SHP77 (cell line): ENCODE results near the gene SDR42E2.
"Not testable (repeated sequence)": the region's sequence is repeated elsewhere in the genome, so short reads cannot be mapped to it uniquely, and the experiment has no call there.

Source experiments
- DNase-seq, 2 experiments: peaks; one replicate each; lab custom pipeline; 2025; lab: John Stamatoyannopoulos, UW

Gene SDR42E2

GRCh38 chr16:22162656-22163009, 327 bp downstream of the SDR42E2 start:
- DNase-seq: no peak

GRCh38 chr16:22163806-22164205, 1.5 kb downstream of the SDR42E2 start:
- DNase-seq: no peak

- DNase-seq: no peak
Observed at GRCh38 chr16:22164482-22164881, 2.2 kb downstream of the SDR42E2 start.

- no peak for DNase-seq
Observed at GRCh38 chr16:22165508-22166285, 3.4 kb downstream of the SDR42E2 start.

GRCh38 chr16:22171953-22172352, 9.6 kb downstream of the SDR42E2 start:
- DNase-seq: no peak

- DNase-seq: not testable (repeated sequence)
Observed at GRCh38 chr16:22172642-22173041, 10.3 kb downstream of the SDR42E2 start.

- no peak for DNase-seq
Observed at GRCh38 chr16:22174642-22175041, 12.3 kb downstream of the SDR42E2 start.

- no peak for DNase-seq
Observed at GRCh38 chr16:22177968-22178930, 15.9 kb downstream of the SDR42E2 start.

GRCh38 chr16:22181426-22181825, 19.1 kb downstream of the SDR42E2 start:
- DNase-seq: no peak

GRCh38 chr16:22181843-22182242, 19.5 kb downstream of the SDR42E2 start:
- DNase-seq: no peak

- no peak for DNase-seq
Observed at GRCh38 chr16:22183335-22183734, 21.0 kb downstream of the SDR42E2 start.

- peak; percentile 15 to 32 for DNase-seq
Observed at GRCh38 chr16:22183901-22184614, 21.8 kb downstream of the SDR42E2 start.

GRCh38 chr16:22184615-22184968, 22.3 kb downstream of the SDR42E2 start:
- no peak for DNase-seq

GRCh38 chr16:22186517-22186916, 24.2 kb downstream of the SDR42E2 start:
- DNase-seq: no peak

- no peak for DNase-seq
Observed at GRCh38 chr16:22188267-22188594, 25.9 kb downstream of the SDR42E2 start.

- peak; percentile 69 to 76 for DNase-seq
Observed at GRCh38 chr16:22188595-22189442, 26.5 kb downstream of the SDR42E2 start.

- peak in 1 of 2 experiments; percentile 21 for DNase-seq
Observed at GRCh38 chr16:22189473-22190080, 27.3 kb downstream of the SDR42E2 start.

GRCh38 chr16:22190081-22190775, 27.9 kb downstream of the SDR42E2 start:
- DNase-seq: peak; percentile 98 to 99

- peak; percentile 98 to 99 for DNase-seq
Observed at GRCh38 chr16:22190776-22191531, 28.6 kb downstream of the SDR42E2 start.
